Measurements from ENCODE around the gene VCPKMT.

DNA sequence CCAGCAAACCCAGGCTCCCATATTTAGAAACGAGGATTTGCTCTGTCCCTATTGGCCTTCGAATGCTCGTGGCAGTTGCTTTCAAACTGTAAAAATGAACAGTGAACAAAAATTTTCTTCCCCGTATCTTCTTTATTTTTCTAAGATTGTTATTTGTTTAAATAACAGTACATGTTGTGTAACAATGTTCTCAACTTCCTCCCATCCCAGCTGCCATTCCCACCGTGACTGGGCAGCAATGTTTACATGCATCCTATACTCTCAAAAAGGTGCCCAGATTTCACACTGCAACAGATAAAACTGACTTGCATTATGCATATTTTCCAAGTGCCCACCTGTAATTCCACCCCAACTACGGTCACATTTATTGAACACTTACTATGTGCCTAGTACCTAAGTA is 12.8 kb downstream of the VCPKMT start:
- TF ChIP-seq GATA2 (IDR thresholded peaks at IDR 0.05; ENCODE audit: low read depth, low read length) (no peak), GATA3 (IDR thresholded peaks at IDR 0.05; ENCODE audit: low read depth, low read length) (no peak)
